ENCODE data around the gene BBS9. TPM values are rescaled to one million over a fixed set of nuclear protein-coding genes. Genes with fewer than 3 reads are reported as not detected.
"Not testable (repeated sequence)": the region's sequence is repeated elsewhere in the genome, so short reads cannot be mapped to it uniquely, and the experiment has no call there.

BBS9 gene
- total RNA-seq, 1 donor from 2014 or later: 16.2 TPM

DNA sequence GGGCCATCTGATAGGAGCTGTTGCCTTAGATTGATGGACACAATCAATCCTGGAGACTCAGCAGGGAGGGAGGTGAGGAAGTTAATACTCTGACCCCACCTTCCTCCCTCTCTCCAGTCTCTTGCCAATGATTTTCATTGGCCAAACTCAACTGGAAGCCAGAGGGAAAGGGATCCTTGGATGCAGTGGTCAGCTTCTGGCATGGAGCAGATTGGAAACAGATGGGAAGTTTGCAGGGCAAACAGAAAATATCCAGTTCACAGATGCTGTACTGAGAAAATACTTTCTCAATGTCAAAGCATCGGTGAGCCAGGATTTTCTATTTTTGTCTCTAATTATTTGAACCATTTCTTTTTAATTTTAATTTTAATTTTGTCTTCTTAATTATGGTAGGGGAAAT is 170.8 kb downstream of the BBS9 start:
- Mint-ChIP-seq H3K9me3 (peaks cover 15% of the 10 kb centered on the region), H3K4me1 (no peaks in the 10 kb centered on the region), H3K36me3 (ENCODE audit: low read depth) (peaks cover 26% of the 10 kb centered on the region), H3K27me3 (ENCODE audit: low read depth) (no peaks in the 10 kb centered on the region), H3K27ac (ENCODE audit: unreplicated experiment) (no peak overlapping the region), H3K4me3 (no peak overlapping the region)
- TF ChIP-seq, protein P1, sequence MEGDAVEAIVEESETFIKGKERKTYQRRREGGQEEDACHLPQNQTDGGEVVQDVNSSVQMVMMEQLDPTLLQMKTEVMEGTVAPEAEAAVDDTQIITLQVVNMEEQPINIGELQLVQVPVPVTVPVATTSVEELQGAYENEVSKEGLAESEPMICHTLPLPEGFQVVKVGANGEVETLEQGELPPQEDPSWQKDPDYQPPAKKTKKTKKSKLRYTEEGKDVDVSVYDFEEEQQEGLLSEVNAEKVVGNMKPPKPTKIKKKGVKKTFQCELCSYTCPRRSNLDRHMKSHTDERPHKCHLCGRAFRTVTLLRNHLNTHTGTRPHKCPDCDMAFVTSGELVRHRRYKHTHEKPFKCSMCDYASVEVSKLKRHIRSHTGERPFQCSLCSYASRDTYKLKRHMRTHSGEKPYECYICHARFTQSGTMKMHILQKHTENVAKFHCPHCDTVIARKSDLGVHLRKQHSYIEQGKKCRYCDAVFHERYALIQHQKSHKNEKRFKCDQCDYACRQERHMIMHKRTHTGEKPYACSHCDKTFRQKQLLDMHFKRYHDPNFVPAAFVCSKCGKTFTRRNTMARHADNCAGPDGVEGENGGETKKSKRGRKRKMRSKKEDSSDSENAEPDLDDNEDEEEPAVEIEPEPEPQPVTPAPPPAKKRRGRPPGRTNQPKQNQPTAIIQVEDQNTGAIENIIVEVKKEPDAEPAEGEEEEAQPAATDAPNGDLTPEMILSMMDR (conservative IDR thresholded peaks at IDR 0.05): no peak
- no peak for DNase-seq (ENCODE audit: low read depth, low spot score)

DNA sequence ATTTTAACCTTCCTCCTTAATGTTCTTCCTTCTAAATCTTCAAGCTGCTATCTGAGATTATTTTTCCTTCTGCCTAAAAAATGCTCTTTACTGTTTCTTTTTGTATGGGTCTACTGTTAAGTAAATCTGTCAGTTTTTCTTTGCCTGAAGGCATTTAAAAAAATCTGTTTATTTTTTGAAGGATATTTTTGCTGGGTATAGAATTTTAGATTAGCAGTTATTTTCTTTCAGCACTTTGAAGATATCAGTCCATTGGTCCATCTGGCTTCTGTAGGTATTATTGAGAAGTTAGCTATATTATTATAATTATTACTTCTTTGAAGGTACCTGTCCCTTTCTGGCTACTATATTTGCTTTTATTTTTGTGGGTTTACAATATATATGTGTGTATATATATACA is 171.4 kb downstream of the BBS9 start:
- no peaks in the 10 kb centered on the region for H3K27me3 Mint-ChIP-seq (ENCODE audit: low read depth)
- no peak overlapping the region for H3K27ac Mint-ChIP-seq (ENCODE audit: unreplicated experiment)
- no peaks in the 10 kb centered on the region for H3K4me1 Mint-ChIP-seq
- H3K9me3 Mint-ChIP-seq: peaks cover 15% of the 10 kb centered on the region
- H3K4me3 Mint-ChIP-seq: no peak overlapping the region
- TF ChIP-seq, protein P1 (conservative IDR thresholded peaks at IDR 0.05): no peak
- peaks cover 28% of the 10 kb centered on the region for H3K36me3 Mint-ChIP-seq (ENCODE audit: low read depth)
- no peak for DNase-seq (ENCODE audit: low read depth, low spot score)

DNA sequence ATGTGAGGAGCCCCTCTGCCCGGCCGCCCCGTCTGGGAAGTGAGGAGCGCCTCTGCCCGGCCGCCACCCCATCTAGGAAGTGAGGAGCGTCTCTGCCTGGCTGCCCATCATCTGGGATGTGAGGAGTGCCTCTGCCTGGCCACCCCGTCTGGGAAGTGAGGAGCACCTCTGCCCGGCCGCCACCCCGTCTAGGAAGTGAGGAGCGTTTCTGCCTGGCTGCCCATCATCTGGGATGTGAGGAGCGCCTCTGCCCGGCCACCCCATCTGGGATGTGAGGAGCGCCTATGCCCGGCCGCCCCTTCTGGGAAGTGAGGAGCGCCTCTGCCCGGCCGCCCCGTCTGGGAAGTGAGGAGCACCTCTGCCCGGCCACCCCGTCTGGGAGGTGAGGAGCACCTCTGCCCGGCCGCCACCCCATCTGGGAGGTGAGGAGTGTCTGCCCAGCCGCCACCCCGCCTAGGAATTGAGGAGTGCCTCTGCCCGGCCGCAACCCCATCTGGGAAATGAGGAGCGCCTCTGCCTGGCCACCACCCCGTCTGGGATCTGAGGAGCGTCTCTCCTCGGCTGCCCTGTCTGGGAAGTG is 174.7 kb downstream of the BBS9 start:
- H3K27me3 Mint-ChIP-seq (ENCODE audit: low read depth); DNase-seq (ENCODE audit: low read depth, low spot score); H3K4me1 Mint-ChIP-seq; H3K27ac Mint-ChIP-seq (ENCODE audit: unreplicated experiment); H3K4me3 Mint-ChIP-seq: not testable (repeated sequence)
- Mint-ChIP-seq H3K9me3 (peaks cover 15% of the 10 kb centered on the region), H3K36me3 (ENCODE audit: low read depth) (peaks cover 30% of the 10 kb centered on the region)

DNA sequence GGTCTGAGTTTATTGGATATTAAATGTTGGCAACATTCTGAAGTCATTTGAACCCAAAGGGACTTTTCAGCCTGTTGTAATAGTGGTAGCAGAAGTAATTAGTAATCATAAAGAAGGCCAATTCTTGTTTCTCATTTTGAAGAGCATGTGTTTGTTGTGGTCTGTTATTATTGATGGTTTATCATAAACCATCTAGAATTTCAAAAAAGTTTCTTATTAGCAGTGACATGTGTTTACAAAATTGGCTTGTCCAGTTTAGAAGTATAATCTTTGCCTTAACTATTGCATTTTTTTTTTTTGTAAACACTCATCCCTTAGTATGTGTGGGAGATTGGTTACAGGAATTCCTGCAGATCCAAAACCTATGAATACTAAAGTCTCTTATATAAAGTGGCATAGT is 177.8 kb downstream of the BBS9 start:
- Mint-ChIP-seq H3K4me1 (no peaks in the 10 kb centered on the region), H3K9me3 (peaks cover 3% of the 10 kb centered on the region), H3K27me3 (ENCODE audit: low read depth) (no peaks in the 10 kb centered on the region), H3K36me3 (ENCODE audit: low read depth) (peaks cover 15% of the 10 kb centered on the region), H3K4me3 (no peak overlapping the region), H3K27ac (ENCODE audit: unreplicated experiment) (no peak overlapping the region)
- DNase-seq (ENCODE audit: low read depth, low spot score): no peak
- TF ChIP-seq, protein P1 (conservative IDR thresholded peaks at IDR 0.05): no peak

DNA sequence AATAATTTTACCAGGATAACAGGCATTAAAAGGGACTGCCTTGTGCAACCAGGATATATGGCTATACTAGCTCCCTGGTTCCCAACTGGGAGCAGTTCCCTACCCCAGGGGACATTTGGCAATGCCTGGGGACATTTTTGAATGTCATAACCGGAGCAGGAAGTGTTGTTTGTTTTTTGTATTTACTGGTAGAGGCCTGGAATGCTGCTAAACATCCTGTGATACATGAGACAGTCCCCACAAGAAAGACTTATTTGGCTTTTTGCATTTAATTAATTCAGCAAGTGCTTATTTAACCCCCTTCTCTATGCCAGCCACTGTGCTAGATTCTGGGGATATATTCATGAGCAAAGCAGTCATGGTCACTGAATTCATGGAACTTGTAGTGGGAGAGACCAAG is 181.2 kb downstream of the BBS9 start:
- H3K4me3 Mint-ChIP-seq: no peak overlapping the region
- no peak overlapping the region for H3K27ac Mint-ChIP-seq (ENCODE audit: unreplicated experiment)
- TF ChIP-seq, protein P1 (conservative IDR thresholded peaks at IDR 0.05): no peak
- H3K36me3 Mint-ChIP-seq (ENCODE audit: low read depth): peaks cover 4% of the 10 kb centered on the region
- H3K27me3 Mint-ChIP-seq (ENCODE audit: low read depth): no peaks in the 10 kb centered on the region
- no peaks in the 10 kb centered on the region for H3K4me1 Mint-ChIP-seq
- no peak for DNase-seq (ENCODE audit: low read depth, low spot score)
- no peaks in the 10 kb centered on the region for H3K9me3 Mint-ChIP-seq

DNA sequence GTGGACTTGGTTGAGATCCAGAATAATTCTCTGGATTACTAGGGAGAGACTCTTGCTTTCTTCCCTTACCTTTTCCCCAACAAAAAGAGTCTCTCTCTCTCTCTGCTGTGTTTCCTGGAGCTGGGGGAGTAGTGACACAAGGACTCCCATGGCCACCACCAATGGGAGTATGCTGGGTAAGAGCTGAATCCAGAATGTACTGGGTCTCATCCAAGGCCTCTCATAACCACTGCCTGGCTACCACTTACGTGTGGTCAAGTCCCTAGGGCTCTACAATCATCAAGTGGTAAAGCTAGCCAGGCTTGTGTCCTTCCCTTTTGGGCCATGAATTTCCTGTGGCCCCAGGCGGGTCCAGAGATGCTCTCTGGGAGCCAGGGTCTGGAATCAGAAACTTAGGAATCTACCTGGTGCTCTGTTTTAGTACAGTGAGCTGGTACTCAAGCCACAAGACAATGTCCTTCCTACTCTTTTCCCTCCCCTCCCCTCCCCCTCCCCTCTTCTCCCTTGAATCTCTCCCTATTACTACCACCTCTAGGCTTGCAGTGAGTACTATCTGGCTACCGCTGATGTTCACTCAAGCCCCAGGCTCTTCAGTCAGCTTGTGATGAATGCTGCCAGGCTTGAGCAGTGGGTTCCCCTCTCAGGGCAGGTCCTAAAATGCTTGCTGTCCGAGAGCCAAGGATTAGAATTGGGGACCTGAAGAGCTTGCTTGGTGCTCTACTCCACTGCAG is 196.6 kb downstream of the BBS9 start:
- Mint-ChIP-seq H3K4me3 (no peak overlapping the region), H3K4me1 (no peaks in the 10 kb centered on the region), H3K9me3 (peaks cover 10% of the 10 kb centered on the region), H3K27me3 (ENCODE audit: low read depth) (no peaks in the 10 kb centered on the region), H3K36me3 (ENCODE audit: low read depth) (peaks cover 13% of the 10 kb centered on the region), H3K27ac (ENCODE audit: unreplicated experiment) (no peak overlapping the region)
- no peak for DNase-seq (ENCODE audit: low read depth, low spot score)
- TF ChIP-seq, protein P1 (conservative IDR thresholded peaks at IDR 0.05): no peak
